Activated T-helper 17 cell treated with anti-CD3 and anti-CD28 coated beads, Interleukin-2, amount 50 U/mL, for 72 hours (primary cell): ENCODE measurements around the gene RFTN1. TPM values are rescaled to one million over a fixed set of nuclear protein-coding genes. Genes with fewer than 3 reads are reported as not detected.
A peak's percentile ranks its signal among the peaks of the same experiment; 100 is the strongest.

Experiments
- ATAC-seq: fragments of 150-1000 bp; cut with Tn5 transposase; replicated peaks from 2 replicates; pipeline ENCODE4 v1.10.0; 2021; ENCODE audit warnings: mild to moderate bottlenecking, moderate library complexity
- H3K27ac Mint-ChIP-seq: one replicate; pipeline ENCODE4 v1.8.0; 2022; ENCODE audit warnings: mixed read lengths
- H3K27me3 Mint-ChIP-seq: one replicate; pipeline ENCODE4 v1.8.0; 2022; ENCODE audit warnings: mixed read lengths
- H3K36me3 Mint-ChIP-seq: one replicate; pipeline ENCODE4 v1.8.0; 2022; ENCODE audit warnings: low read depth, mild to moderate bottlenecking, mixed read lengths
- H3K4me1 Mint-ChIP-seq: one replicate; pipeline ENCODE4 v1.8.0; 2022; ENCODE audit warnings: mixed read lengths
- H3K4me3 Mint-ChIP-seq: one replicate; pipeline ENCODE4 v1.8.0; 2022; ENCODE audit warnings: mild to moderate bottlenecking, mixed read lengths
- H3K9me3 Mint-ChIP-seq: one replicate; pipeline ENCODE4 v1.8.0; 2022; ENCODE audit warnings: mixed read lengths
- total RNA-seq, 2 donors: library from RNA; stranded (reverse); gene quantifications; one replicate each; pipeline ENCODE4 v1.2.3, GENCODE V29; 2022

Gene RFTN1
- total RNA-seq, 2 donors from 2014 or later, result 112 to 139 TPM

- peaks cover 89% of the 10 kb centered on the region for H3K36me3 Mint-ChIP-seq
- peak overlapping the region; percentile 3 for H3K27ac Mint-ChIP-seq
- no peak for ATAC-seq
- no peaks in the 10 kb centered on the region for H3K27me3 Mint-ChIP-seq
- no peaks in the 10 kb centered on the region for H3K9me3 Mint-ChIP-seq
- H3K4me1 Mint-ChIP-seq, result peaks cover 46% of the 10 kb centered on the region
- H3K4me3 Mint-ChIP-seq, result no peak overlapping the region
These were observed 46.7 kb downstream of the RFTN1 start for GRCh38 chr3:16466822-16467221.

- Mint-ChIP-seq H3K9me3 (no peaks in the 10 kb centered on the region), H3K27me3 (no peaks in the 10 kb centered on the region), H3K27ac (no peak overlapping the region), H3K4me3 (no peak overlapping the region), H3K36me3 (peaks cover 79% of the 10 kb centered on the region), H3K4me1 (peaks cover 40% of the 10 kb centered on the region)
- no peak for ATAC-seq
These were observed 48.9 kb downstream of the RFTN1 start for GRCh38 chr3:16464511-16465148.

DNA sequence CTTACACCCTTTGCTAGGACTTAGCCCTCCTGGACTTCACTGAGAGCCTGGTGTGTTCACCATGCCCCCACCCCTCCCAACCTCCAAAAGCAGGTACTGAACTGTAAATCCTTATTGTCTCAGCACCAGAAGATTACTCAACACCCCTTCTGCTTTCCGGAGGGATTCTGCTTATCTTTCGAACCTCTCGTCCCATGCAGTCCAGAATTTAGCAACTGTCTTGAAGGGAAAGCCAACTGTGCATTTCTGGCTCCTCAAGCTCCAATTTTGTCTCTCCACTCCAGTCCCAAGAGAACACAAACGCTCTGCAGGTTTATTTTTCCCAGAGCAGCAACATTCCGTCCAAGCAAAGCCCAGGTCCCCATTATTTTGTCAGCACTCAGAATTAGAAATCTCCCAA is 49.6 kb downstream of the RFTN1 start:
- Mint-ChIP-seq H3K27me3 (no peaks in the 10 kb centered on the region), H3K27ac (no peak overlapping the region), H3K36me3 (peaks cover 71% of the 10 kb centered on the region), H3K4me3 (no peak overlapping the region), H3K9me3 (no peaks in the 10 kb centered on the region), H3K4me1 (peaks cover 35% of the 10 kb centered on the region)
- no peak for ATAC-seq

- Mint-ChIP-seq H3K9me3 (no peaks in the 10 kb centered on the region), H3K4me1 (peaks cover 29% of the 10 kb centered on the region), H3K27me3 (no peaks in the 10 kb centered on the region), H3K27ac (no peak overlapping the region), H3K36me3 (peaks cover 70% of the 10 kb centered on the region), H3K4me3 (no peak overlapping the region)
- ATAC-seq, result peak; percentile 32
These were observed 50.4 kb downstream of the RFTN1 start for GRCh38 chr3:16463119-16463518.

- no peak overlapping the region for H3K4me3 Mint-ChIP-seq
- ATAC-seq, result peak; percentile 29
- peaks cover 25% of the 10 kb centered on the region for H3K4me1 Mint-ChIP-seq
- peaks cover 70% of the 10 kb centered on the region for H3K36me3 Mint-ChIP-seq
- H3K27me3 Mint-ChIP-seq, result no peaks in the 10 kb centered on the region
- H3K9me3 Mint-ChIP-seq, result no peaks in the 10 kb centered on the region
- H3K27ac Mint-ChIP-seq, result no peak overlapping the region
These were observed 50.8 kb downstream of the RFTN1 start for GRCh38 chr3:16462679-16463078.

DNA sequence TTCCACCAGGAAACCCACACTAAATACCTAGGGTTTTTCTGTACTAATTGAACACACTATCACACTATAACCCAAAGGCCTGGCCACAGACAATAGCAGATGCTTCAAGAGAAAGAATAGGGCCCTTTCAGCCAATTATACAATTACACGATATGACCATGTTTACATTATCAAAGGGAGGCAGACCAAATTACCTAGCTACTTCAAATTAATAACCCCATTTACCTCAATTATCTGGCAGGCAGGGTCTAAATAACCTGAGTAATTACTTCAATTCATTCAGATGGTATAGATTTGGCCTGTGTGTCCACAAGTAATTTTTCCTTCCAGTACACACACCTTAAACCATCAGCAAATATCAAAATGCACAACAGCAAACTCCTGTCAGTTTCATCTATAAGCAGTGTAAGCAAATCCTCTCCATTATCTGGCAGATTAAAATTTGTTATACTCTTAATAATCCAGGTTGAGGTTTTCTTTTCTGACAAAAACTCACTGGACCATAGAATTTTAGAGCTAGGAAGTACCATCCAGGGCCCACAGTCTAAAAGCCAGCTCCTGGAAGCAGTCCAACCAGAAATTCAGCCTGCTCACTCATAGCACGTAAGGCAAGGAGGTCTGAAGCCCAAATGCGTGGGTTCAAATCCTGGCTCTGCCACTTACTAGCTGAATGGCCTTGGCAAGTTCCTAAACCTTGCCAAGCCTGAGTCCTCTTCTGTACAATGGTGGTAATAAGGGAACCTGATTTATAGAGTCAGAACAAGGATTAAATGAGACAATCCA is 51.8 kb downstream of the RFTN1 start:
- no peaks in the 10 kb centered on the region for H3K9me3 Mint-ChIP-seq

DNA sequence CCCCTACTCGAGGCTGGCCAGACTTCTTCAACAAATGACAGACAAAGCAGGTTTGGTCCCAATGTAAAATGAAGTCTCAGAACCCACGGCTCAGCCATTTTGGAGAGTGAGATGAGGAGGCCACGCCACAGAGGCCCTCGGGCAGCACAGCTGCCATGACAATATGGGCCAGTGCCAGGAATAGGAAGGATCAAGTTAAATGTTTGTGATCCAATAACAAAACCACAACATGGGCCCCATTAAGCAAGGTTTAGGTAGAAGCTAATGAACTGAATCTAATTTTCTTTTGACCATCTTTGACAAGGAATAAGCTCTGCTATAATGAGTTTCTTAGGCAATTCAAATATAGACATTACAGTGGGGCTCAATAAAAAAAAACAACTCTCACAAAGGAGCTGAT is 52.6 kb downstream of the RFTN1 start:
- ATAC-seq, result no peak

More for the DNA sequence above, 51.8 kb downstream of the RFTN1 start:
- no peaks in the 10 kb centered on the region for H3K27me3 Mint-ChIP-seq
- H3K36me3 Mint-ChIP-seq, result peaks cover 64% of the 10 kb centered on the region
- H3K4me3 Mint-ChIP-seq, result no peak overlapping the region
- no peak for ATAC-seq
- peaks cover 17% of the 10 kb centered on the region for H3K4me1 Mint-ChIP-seq
- H3K27ac Mint-ChIP-seq, result no peak overlapping the region

GRCh38 chr3:16460273-16460672 is 53.2 kb downstream of the RFTN1 start:
- peaks cover 57% of the 10 kb centered on the region for H3K36me3 Mint-ChIP-seq
- H3K4me1 Mint-ChIP-seq, result peaks cover 15% of the 10 kb centered on the region
- H3K4me3 Mint-ChIP-seq, result no peak overlapping the region
- H3K9me3 Mint-ChIP-seq, result no peaks in the 10 kb centered on the region
- no peak for ATAC-seq
- H3K27ac Mint-ChIP-seq, result no peak overlapping the region
- H3K27me3 Mint-ChIP-seq, result no peaks in the 10 kb centered on the region

More for the DNA sequence above, 52.6 kb downstream of the RFTN1 start:
- Mint-ChIP-seq H3K4me3 (no peak overlapping the region), H3K4me1 (peaks cover 15% of the 10 kb centered on the region), H3K27ac (no peak overlapping the region), H3K27me3 (no peaks in the 10 kb centered on the region), H3K36me3 (peaks cover 59% of the 10 kb centered on the region), H3K9me3 (no peaks in the 10 kb centered on the region)

GRCh38 chr3:16456784-16457415 is 56.6 kb downstream of the RFTN1 start:
- no peak for ATAC-seq
- peaks cover 4% of the 10 kb centered on the region for H3K4me1 Mint-ChIP-seq
- peaks cover 61% of the 10 kb centered on the region for H3K36me3 Mint-ChIP-seq
- H3K9me3 Mint-ChIP-seq, result no peaks in the 10 kb centered on the region
- H3K4me3 Mint-ChIP-seq, result no peak overlapping the region
- no peaks in the 10 kb centered on the region for H3K27me3 Mint-ChIP-seq
- H3K27ac Mint-ChIP-seq, result no peak overlapping the region

GRCh38 chr3:16455966-16456365 is 57.5 kb downstream of the RFTN1 start:
- Mint-ChIP-seq H3K27me3 (no peaks in the 10 kb centered on the region), H3K36me3 (peaks cover 65% of the 10 kb centered on the region)
- ATAC-seq, result no peak

GRCh38 chr3:16455001-16455400 is 58.5 kb downstream of the RFTN1 start:
- H3K27me3 Mint-ChIP-seq, result no peaks in the 10 kb centered on the region
- ATAC-seq, result no peak
- peaks cover 15% of the 10 kb centered on the region for H3K4me1 Mint-ChIP-seq
- no peaks in the 10 kb centered on the region for H3K9me3 Mint-ChIP-seq
- no peak overlapping the region for H3K4me3 Mint-ChIP-seq
- peaks cover 67% of the 10 kb centered on the region for H3K36me3 Mint-ChIP-seq
- H3K27ac Mint-ChIP-seq, result no peak overlapping the region

More at GRCh38 chr3:16455966-16456365, 57.5 kb downstream of the RFTN1 start:
- Mint-ChIP-seq H3K4me3 (no peak overlapping the region), H3K4me1 (peaks cover 9% of the 10 kb centered on the region), H3K27ac (no peak overlapping the region), H3K9me3 (no peaks in the 10 kb centered on the region)

DNA sequence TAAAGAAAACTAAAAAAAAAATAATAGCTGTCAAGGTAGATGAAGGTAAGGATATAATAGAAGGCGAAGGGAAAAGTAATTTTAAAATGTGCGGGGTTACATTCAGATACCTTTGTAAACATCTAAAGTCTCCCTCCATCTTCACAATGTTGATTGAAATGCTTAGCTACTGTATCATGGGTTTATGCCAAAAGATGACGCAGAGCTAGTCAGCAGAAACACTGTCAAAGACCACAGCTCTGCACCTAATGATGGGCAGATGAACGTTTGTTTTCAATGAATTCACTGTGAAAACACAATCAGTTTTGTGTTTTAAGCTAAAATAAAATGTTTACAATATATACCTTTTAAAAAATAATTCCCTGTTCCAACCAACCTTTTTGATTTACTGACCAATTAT is 61.2 kb downstream of the RFTN1 start:
- Mint-ChIP-seq H3K36me3 (peaks cover 79% of the 10 kb centered on the region), H3K9me3 (no peaks in the 10 kb centered on the region), H3K4me1 (peaks cover 29% of the 10 kb centered on the region), H3K4me3 (no peak overlapping the region), H3K27me3 (no peaks in the 10 kb centered on the region), H3K27ac (no peak overlapping the region)
- no peak for ATAC-seq

- Mint-ChIP-seq H3K27me3 (no peaks in the 10 kb centered on the region), H3K4me1 (peaks cover 29% of the 10 kb centered on the region), H3K36me3 (peaks cover 88% of the 10 kb centered on the region), H3K4me3 (no peak overlapping the region), H3K9me3 (no peaks in the 10 kb centered on the region), H3K27ac (no peak overlapping the region)
- ATAC-seq, result no peak
These were observed 64.1 kb downstream of the RFTN1 start for GRCh38 chr3:16449369-16449768.

- peaks cover 30% of the 10 kb centered on the region for H3K4me1 Mint-ChIP-seq
- no peaks in the 10 kb centered on the region for H3K9me3 Mint-ChIP-seq
- no peaks in the 10 kb centered on the region for H3K27me3 Mint-ChIP-seq
- ATAC-seq, result peak; percentile 97
- H3K27ac Mint-ChIP-seq, result peak overlapping the region; percentile 1
- peaks cover 90% of the 10 kb centered on the region for H3K36me3 Mint-ChIP-seq
- no peak overlapping the region for H3K4me3 Mint-ChIP-seq
These were observed 64.8 kb downstream of the RFTN1 start for GRCh38 chr3:16448639-16449070.

DNA sequence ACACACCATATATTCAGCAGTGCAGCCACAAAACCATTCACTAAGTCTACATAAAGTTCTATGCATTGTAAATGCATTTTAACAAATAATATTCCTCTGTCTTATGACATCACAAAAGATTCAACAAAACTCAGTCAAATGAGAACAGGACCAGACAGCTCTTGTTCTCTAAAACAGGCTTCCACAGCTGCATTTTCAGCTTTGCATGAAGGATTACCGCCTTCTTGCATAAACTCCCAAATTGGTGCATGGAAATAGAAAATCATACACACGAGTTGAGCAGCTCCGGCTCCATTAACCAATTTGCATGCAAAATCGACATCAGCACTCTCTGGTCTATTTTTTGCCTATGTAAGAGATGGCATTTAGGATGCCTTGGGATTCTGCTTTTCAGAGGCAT is 66.4 kb downstream of the RFTN1 start:
- Mint-ChIP-seq H3K4me3 (no peak overlapping the region), H3K27me3 (no peaks in the 10 kb centered on the region), H3K36me3 (peaks cover 81% of the 10 kb centered on the region), H3K9me3 (no peaks in the 10 kb centered on the region), H3K27ac (no peak overlapping the region), H3K4me1 (peaks cover 32% of the 10 kb centered on the region)
- no peak for ATAC-seq
